ENCODE data around the gene ZSCAN5C. TPM values are rescaled to one million over a fixed set of nuclear protein-coding genes. Genes with fewer than 3 reads are reported as not detected.

The ZSCAN5C gene, protein sequence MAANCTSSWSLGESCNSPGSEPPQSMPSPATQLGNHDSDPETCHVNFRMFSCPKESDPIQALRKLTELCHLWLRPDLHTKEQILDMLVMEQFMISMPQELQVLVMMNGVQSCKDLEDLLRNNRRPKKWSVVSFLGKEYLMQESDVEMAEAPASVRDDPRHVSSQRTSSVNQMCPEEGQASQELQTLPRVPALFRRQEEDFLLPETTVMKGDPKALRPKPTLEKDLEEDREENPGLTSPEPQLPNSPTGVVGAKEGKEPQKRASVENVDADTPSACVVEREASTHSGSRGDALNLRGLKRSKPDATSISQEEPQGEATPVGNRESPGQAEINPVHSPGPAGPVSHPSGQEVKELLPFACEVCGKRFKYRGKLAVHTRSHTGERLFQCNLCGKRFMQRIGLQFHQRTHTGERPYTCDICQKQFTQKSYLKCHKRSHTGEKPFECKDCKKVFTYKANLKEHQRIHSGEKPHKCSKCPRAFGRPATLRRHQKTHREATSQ
- total RNA-seq (2022; extraction: Qiagen RNA extraction; ENCODE audit: low read depth): not detected in 5 replicates

DNA sequence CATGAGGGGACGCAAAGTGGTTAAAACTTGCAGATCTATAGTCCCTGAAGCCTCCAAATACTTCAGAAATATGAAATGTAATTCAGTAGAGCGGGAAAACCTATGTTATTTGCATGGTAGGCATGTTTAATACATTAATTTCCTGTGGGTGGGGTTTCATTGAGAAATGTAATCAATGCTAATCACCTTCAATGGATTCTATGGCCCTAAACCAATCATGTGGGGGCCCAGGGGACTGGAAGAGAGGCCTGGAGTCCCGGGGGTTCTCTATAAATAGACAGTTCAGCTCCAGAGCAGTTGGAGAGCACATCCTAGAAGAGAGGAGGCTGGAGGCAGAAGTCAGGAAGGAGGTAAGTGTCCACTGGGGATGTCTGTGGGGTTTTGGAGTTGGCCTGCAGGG lies at the start of gene ZSCAN5C:
Gene ZSCAN5C (plus strand): TSS at position 301 of the 400 bp plus-strand sequence. CDS start 3,641 bp downstream, outside the sequence.

DNA sequence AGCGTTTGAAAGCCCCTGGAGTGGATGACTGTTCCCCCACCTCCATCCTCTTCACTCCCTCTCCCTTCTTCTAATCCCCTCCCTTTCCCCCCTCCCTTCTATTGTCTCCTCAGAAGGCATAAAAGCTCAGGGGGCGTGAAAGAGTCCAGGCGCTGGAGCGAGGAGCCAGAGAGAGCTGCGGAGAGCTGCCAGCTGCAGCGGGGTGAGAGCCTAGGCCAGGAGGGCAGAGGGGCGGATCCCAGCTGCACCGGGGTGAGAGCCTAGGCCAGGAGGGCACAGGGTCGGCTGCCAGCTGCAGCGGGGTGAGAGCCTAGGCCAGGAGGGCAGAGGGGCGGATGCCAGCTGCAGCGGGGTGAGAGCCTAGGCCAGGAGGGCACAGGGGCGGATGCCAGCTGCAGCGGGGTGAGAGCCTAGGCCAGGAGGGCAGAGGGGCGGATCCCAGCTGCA lies 26.2 kb upstream of the ZSCAN5C start, which contains the start of gene GALP:
Gene GALP (plus strand): TSS at position 148 of the 447 bp plus-strand sequence. CDS start 1,101 bp downstream, outside the sequence.

DNA sequence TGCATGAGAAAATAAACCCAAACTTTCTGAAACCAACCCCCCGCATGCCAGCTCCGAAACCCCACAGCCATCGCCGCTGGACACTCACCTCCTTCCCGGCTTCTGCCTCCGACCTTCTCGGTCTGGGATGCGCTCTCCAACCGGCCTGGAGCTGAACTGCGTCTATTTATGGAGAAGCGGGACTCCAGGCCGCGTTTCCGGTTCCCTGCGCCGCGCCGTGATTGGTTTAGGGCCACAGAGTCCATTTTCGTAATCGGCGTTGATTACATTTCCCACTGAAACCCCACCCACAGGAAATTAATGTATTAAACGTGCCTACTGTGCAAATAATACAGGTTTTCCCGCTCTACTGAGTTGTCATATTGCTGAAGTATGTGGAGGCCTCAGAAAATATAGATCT lies 4.4 kb upstream of the ZSCAN5C start, which contains the start of gene ZSCAN5B:
Gene ZSCAN5B (minus strand): TSS at position 138 of the 400 bp plus-strand sequence. CDS start 4,731 bp downstream, outside the sequence.

Other genes with a start within 250 kb of the ZSCAN5C start
- gene NLRP5, start 215.5 kb upstream of the ZSCAN5C start, total RNA-seq (2022; extraction: Qiagen RNA extraction; ENCODE audit: low read depth): not detected in 5 replicates
- 27.3 to 48.7 TPM (median 43.4 TPM) in 5 replicates for gene ZNF787, start 81.0 kb upstream of the ZSCAN5C start, total RNA-seq (2022; extraction: Qiagen RNA extraction; ENCODE audit: low read depth)
- 16.6 to 29.1 TPM (median 26.4 TPM) in 5 replicates for gene ZNF444, start 61.0 kb upstream of the ZSCAN5C start, total RNA-seq (2022; extraction: Qiagen RNA extraction; ENCODE audit: low read depth)
- gene GALP, start 26.3 kb upstream of the ZSCAN5C start, total RNA-seq (2022; extraction: Qiagen RNA extraction; ENCODE audit: low read depth): not detected in 5 replicates
- gene ZSCAN5B, start 4.5 kb upstream of the ZSCAN5C start, total RNA-seq (2022; extraction: Qiagen RNA extraction; ENCODE audit: low read depth): 0.09 TPM in 1 of 5 replicates, not detected in the others
- not detected in 5 replicates for gene EDDM13, start 70.5 kb downstream of the ZSCAN5C start, total RNA-seq (2022; extraction: Qiagen RNA extraction; ENCODE audit: low read depth)
- 7.0 to 12.2 TPM (median 8.2 TPM) in 5 replicates for gene ZSCAN5A, start 112.6 kb downstream of the ZSCAN5C start, total RNA-seq (2022; extraction: Qiagen RNA extraction; ENCODE audit: low read depth)
- gene ZNF582, start 191.3 kb downstream of the ZSCAN5C start, total RNA-seq (2022; extraction: Qiagen RNA extraction; ENCODE audit: low read depth): 0.37 to 1.7 TPM (median 1.3 TPM) in 5 replicates
- 1.9 to 2.9 TPM (median 2.3 TPM) in 5 replicates for gene ZNF583, start 202.1 kb downstream of the ZSCAN5C start, total RNA-seq (2022; extraction: Qiagen RNA extraction; ENCODE audit: low read depth)